Prostate gland (tissue), 2 donors: ENCODE results near the gene GORASP1.
A peak's percentile ranks its signal among the peaks of the same experiment; 100 is the strongest.

Experiments
- POLR2A ChIP-seq: fragments of 450-650 bp; IDR thresholded peaks from one replicate; pipeline ENCODE4 v1.6.1; 2016; ENCODE audit warnings: antibody characterized with exemption, mild to moderate bottlenecking
- POLR2AphosphoS5 ChIP-seq: sonication (generic); formaldehyde crosslinking; IDR thresholded peaks from one replicate; pipeline ENCODE4 v1.6.1; 2017; ENCODE audit warnings: antibody characterized with exemption
- TF ChIP-seq, protein P1 (sequence below), 4 experiments: fragments of 200-600 bp in 2 of 4; fragments of 450-650 bp in 2 of 4; sonication (generic) in 2 of 4; IDR thresholded peaks; 1 replicate in 3 of 4; 2 replicates in 1 of 4; pipeline ENCODE4 v1.5.1; 2016 to 2019; ENCODE audit warnings: antibody characterized with exemption in 4 of 4, mild to moderate bottlenecking in 2 of 4, moderate library complexity in 2 of 4

- TF ChIP-seq POLR2A = peak; percentile 79
- TF ChIP-seq, protein P1, sequence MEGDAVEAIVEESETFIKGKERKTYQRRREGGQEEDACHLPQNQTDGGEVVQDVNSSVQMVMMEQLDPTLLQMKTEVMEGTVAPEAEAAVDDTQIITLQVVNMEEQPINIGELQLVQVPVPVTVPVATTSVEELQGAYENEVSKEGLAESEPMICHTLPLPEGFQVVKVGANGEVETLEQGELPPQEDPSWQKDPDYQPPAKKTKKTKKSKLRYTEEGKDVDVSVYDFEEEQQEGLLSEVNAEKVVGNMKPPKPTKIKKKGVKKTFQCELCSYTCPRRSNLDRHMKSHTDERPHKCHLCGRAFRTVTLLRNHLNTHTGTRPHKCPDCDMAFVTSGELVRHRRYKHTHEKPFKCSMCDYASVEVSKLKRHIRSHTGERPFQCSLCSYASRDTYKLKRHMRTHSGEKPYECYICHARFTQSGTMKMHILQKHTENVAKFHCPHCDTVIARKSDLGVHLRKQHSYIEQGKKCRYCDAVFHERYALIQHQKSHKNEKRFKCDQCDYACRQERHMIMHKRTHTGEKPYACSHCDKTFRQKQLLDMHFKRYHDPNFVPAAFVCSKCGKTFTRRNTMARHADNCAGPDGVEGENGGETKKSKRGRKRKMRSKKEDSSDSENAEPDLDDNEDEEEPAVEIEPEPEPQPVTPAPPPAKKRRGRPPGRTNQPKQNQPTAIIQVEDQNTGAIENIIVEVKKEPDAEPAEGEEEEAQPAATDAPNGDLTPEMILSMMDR (IDR thresholded peaks at IDR 0.05) = peak in 1 of 4 experiments; percentile 14
- TF ChIP-seq POLR2AphosphoS5 = peak; percentile 88
These were observed at the start of gene GORASP1, which contains the start of gene TTC21A for GRCh38 chr3:39107388-39108199.
